ENCODE results near the gene AGAP1. TPM values are rescaled to one million over a fixed set of nuclear protein-coding genes. Genes with fewer than 3 reads are reported as not detected.

Gene AGAP1
- total RNA-seq, 4 donors from 2014 or later = 33.7 to 39.9 (median 35.6) TPM

- DNase-seq (ENCODE audit: low spot score in 2 of 2) = no peak
- Histone ChIP-seq H3K9me3 (no peaks in the 10 kb centered on the region), H3K27me3 (no peaks in the 10 kb centered on the region), H3K27ac (no peak overlapping the region), H3K4me1 (peaks cover 0 to 11% (median 0%) of the 10 kb centered on the region in 4 donors), H3K4me3 (no peak overlapping the region), H3K36me3 (peaks cover 0 to 13% (median 0%) of the 10 kb centered on the region in 3 donors)
- TF ChIP-seq POLR2A (IDR thresholded peaks at IDR 0.05) (no peak), CTCF (IDR thresholded peaks at IDR 0.05) (no peak), EP300 (IDR thresholded peaks at IDR 0.05) (no peak)
- WGBS, 2 donors = 85 to 93% methylated on average over 11 of the region's 11 CpGs
Observed at GRCh38 chr2:236081171-236081570, 587.3 kb downstream of the AGAP1 start.

GRCh38 chr2:236082061-236082460 lies 588.2 kb downstream of the AGAP1 start:
- Histone ChIP-seq H3K27ac (no peak overlapping the region), H3K4me3 (no peak overlapping the region), H3K4me1 (peaks cover 0 to 18% (median 0%) of the 10 kb centered on the region in 4 donors), H3K27me3 (no peaks in the 10 kb centered on the region), H3K36me3 (peaks cover 0 to 13% (median 0%) of the 10 kb centered on the region in 3 donors), H3K9me3 (no peaks in the 10 kb centered on the region)
- WGBS, 2 donors = 62% methylated on average over 8 of the region's 8 CpGs
- DNase-seq (ENCODE audit: low spot score in 2 of 2) = no peak
- TF ChIP-seq POLR2A (IDR thresholded peaks at IDR 0.05) (no peak), EP300 (IDR thresholded peaks at IDR 0.05) (no peak), CTCF (IDR thresholded peaks at IDR 0.05) (no peak)

- Histone ChIP-seq H3K9me3 (no peaks in the 10 kb centered on the region), H3K27ac (no peak overlapping the region), H3K4me3 (no peak overlapping the region), H3K4me1 (peaks cover 0 to 18% (median 0%) of the 10 kb centered on the region in 4 donors), H3K36me3 (peaks cover 0 to 6% (median 0%) of the 10 kb centered on the region in 3 donors), H3K27me3 (no peaks in the 10 kb centered on the region)
- 46 to 49% methylated on average over 8 of the region's 8 CpGs for WGBS, 2 donors
- no peak for TF ChIP-seq POLR2A (IDR thresholded peaks at IDR 0.05)
- TF ChIP-seq EP300 (IDR thresholded peaks at IDR 0.05) = no peak
- no peak for DNase-seq (ENCODE audit: low spot score in 2 of 2)
Observed at GRCh38 chr2:236083934-236084333, 590.1 kb downstream of the AGAP1 start.

- H3K36me3 ChIP-seq = no peaks in the 10 kb centered on the region
- no peak overlapping the region for H3K4me3 ChIP-seq
- TF ChIP-seq EP300 (IDR thresholded peaks at IDR 0.05) (no peak), CTCF (IDR thresholded peaks at IDR 0.05) (no peak), POLR2A (IDR thresholded peaks at IDR 0.05) (no peak)
- DNase-seq (ENCODE audit: low spot score in 2 of 2) = no peak
- no peak overlapping the region for H3K27ac ChIP-seq
- no peaks in the 10 kb centered on the region for H3K27me3 ChIP-seq
- H3K4me1 ChIP-seq = peaks cover 0 to 18% (median 0%) of the 10 kb centered on the region in 4 donors
- no peaks in the 10 kb centered on the region for H3K9me3 ChIP-seq
- WGBS, 2 donors = 48 to 54% methylated on average over 2 of the region's 2 CpGs
Observed at GRCh38 chr2:236085211-236085610, 591.4 kb downstream of the AGAP1 start.

DNA sequence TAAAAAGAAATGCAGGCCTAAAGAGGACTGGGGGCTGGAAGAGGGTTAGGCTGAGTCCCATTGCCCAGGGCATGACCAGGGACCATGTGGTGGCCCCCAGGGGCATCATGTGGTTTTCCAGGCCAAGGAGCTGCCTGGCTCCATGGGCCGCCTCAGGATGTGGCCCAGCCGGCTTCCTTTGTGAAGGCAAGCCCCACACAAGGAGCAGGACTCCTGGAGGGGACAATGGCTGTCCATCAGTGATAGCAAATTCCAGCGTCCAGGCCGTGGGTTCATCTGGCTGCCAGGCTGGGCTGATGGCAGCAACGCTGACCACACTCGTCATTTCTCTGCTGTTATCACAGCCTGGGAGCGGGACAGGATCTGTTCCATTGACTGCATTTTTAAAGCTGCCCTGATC lies 591.8 kb downstream of the AGAP1 start:
- TF ChIP-seq CTCF (IDR thresholded peaks at IDR 0.05) = no peak
- TF ChIP-seq POLR2A (IDR thresholded peaks at IDR 0.05) = no peak
- no peak for TF ChIP-seq EP300 (IDR thresholded peaks at IDR 0.05)
- 71 to 87% methylated on average over 5 to 7 of the region's 7 CpGs for WGBS, 2 donors
- Histone ChIP-seq H3K27me3 (no peaks in the 10 kb centered on the region), H3K36me3 (no peaks in the 10 kb centered on the region), H3K9me3 (no peaks in the 10 kb centered on the region), H3K4me3 (no peak overlapping the region), H3K27ac (no peak overlapping the region), H3K4me1 (peaks cover 0 to 18% (median 0%) of the 10 kb centered on the region in 4 donors)
- DNase-seq (ENCODE audit: low spot score in 2 of 2) = no peak
